Measurements from ENCODE around the gene FBN2. TPM values are rescaled to one million over a fixed set of nuclear protein-coding genes. Genes with fewer than 3 reads are reported as not detected.

Gene FBN2
- total RNA-seq, 2 donors from 2014 or later: 1.8 to 1.9 TPM

DNA sequence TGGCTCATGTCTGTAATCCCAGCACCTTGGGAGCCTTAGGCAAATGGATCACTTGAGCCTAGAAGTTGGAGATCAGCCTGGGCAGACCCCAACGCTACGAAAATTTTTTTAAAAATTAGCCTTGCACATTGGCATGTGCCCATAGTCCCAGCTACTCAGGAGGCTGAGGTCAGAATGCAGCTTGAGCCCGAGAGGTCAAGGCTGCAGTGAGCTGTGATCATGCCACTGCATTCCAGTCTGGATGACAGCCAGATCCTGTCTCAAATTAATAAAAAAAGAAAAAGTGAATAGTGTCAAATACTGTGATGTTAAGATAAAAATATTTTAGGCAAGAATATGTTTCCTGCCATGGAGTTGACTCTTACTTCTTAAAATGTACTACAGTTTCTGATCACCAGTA, 5.3 kb downstream of the FBN2 start:
- DNase-seq: no peak
- Histone ChIP-seq H3K36me3 (no peaks in the 10 kb centered on the region), H3K9ac (ENCODE audit: low read depth in 2 of 2, low read length in 2 of 2) (no peak overlapping the region), H3K27ac (no peak overlapping the region), H3K4me3 (no peak overlapping the region), H3K4me1 (no peaks in the 10 kb centered on the region), H3K27me3 (peaks cover 20% of the 10 kb centered on the region), H3K9me3 (no peaks in the 10 kb centered on the region)
- TF ChIP-seq CTCF (IDR thresholded peaks at IDR 0.05): no peak
- intact Hi-C loops (cut with DNase I): no loop called here

DNA sequence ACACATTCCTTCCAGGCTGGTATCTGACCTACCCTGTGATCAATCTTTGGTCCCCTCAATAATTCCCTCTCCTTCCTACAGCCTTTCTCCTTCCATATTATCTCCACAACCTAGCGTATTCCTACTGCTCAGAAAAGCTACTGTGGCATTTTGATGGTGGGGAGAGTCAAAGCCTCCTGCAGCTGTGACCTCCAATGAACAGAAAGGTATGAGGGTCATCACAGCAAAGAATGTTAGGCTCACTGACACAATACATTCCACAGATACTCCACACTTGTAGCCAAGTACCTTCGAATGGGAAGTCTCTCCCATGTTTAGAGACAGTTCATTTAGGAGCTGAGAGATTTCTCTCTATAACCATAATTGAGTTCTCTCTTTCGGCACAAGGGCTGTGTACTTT, 5.9 kb downstream of the FBN2 start:
- no peaks in the 10 kb centered on the region for H3K36me3 ChIP-seq
- H3K9ac ChIP-seq (ENCODE audit: low read depth in 2 of 2, low read length in 2 of 2): no peak overlapping the region
- TF ChIP-seq CTCF (IDR thresholded peaks at IDR 0.05): no peak
- no peak for DNase-seq
- no peak overlapping the region for H3K4me3 ChIP-seq
- intact Hi-C loops (cut with DNase I): no loop called here
- H3K4me1 ChIP-seq: no peaks in the 10 kb centered on the region
- H3K9me3 ChIP-seq: no peaks in the 10 kb centered on the region
- H3K27me3 ChIP-seq: peaks cover 15% of the 10 kb centered on the region
- H3K27ac ChIP-seq: no peak overlapping the region

DNA sequence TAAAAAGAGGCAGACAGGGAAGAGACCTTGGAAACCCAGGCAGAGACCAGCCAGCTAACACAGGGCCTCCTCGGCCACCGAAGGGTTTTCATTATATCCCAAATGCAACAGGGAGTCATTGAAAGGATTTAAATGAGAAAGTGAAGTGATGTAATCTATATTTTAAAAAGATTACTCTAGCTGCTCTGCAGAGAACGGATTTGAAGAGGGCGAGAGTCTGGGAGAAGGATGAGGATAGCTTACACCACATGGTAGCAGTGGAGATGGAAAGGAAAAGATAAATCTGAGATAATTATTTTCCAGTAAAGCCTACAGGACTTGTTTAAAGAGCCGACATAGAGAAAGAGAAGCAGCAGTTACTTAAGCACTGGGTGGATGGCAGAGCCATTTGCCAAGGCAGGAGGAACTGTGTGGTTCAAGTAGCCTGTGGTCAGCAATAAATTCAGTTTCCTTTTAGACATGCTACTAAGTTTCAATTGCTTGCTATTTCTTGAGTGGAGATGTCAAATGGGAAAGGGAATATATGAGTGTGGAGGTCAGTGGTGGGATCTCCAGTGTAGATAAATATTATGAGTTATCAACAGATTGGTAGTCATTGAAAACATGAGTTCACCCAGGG, 9.3 kb downstream of the FBN2 start:
- no peak for TF ChIP-seq CTCF (IDR thresholded peaks at IDR 0.05)
- no peak overlapping the region for H3K9ac ChIP-seq (ENCODE audit: low read depth in 2 of 2, low read length in 2 of 2)
- H3K27ac ChIP-seq: no peak overlapping the region
- no peaks in the 10 kb centered on the region for H3K4me1 ChIP-seq
- no peaks in the 10 kb centered on the region for H3K9me3 ChIP-seq
- no peaks in the 10 kb centered on the region for H3K27me3 ChIP-seq
- no peak for DNase-seq
- H3K36me3 ChIP-seq: no peaks in the 10 kb centered on the region
- H3K4me3 ChIP-seq: no peak overlapping the region
- intact Hi-C loops (cut with DNase I): no loop called here

GRCh38 chr5:128528126-128528525, 9.9 kb downstream of the FBN2 start:
- H3K4me1 ChIP-seq: no peaks in the 10 kb centered on the region
- TF ChIP-seq CTCF (IDR thresholded peaks at IDR 0.05): no peak
- no peaks in the 10 kb centered on the region for H3K36me3 ChIP-seq
- no peak overlapping the region for H3K9ac ChIP-seq (ENCODE audit: low read depth in 2 of 2, low read length in 2 of 2)
- H3K9me3 ChIP-seq: no peaks in the 10 kb centered on the region
- no peaks in the 10 kb centered on the region for H3K27me3 ChIP-seq
- DNase-seq: no peak
- H3K27ac ChIP-seq: no peak overlapping the region
- intact Hi-C loops (cut with DNase I): no loop called here
- no peak overlapping the region for H3K4me3 ChIP-seq

DNA sequence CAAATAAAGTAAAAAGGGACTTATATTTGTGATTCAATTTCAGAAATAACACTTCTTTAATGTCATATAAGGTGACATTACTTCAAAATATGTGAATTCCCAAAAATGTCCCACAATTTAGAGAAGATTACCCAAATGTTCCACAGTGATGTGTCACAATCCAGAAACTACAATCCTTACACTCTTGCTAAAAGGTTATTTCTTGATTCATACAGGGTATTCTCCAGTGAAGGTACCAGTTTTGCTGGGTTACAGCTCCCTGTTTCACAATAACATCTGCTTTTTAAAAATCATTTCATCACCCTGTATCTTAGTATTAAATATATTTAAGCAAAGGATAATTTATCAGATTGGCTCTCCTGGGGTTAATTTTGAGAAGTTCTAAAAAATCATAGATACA, 11.0 kb downstream of the FBN2 start:
- H3K36me3 ChIP-seq: no peaks in the 10 kb centered on the region
- no peak for TF ChIP-seq CTCF (IDR thresholded peaks at IDR 0.05)

More for the DNA sequence above, 11.0 kb downstream of the FBN2 start:
- DNase-seq: no peak
- no peak overlapping the region for H3K9ac ChIP-seq (ENCODE audit: low read depth in 2 of 2, low read length in 2 of 2)
- no peaks in the 10 kb centered on the region for H3K9me3 ChIP-seq
- intact Hi-C loops (cut with DNase I): no loop called here
- no peak overlapping the region for H3K27ac ChIP-seq
- no peak overlapping the region for H3K4me3 ChIP-seq
- no peaks in the 10 kb centered on the region for H3K4me1 ChIP-seq
- no peaks in the 10 kb centered on the region for H3K27me3 ChIP-seq

All from colonic mucosa (tissue), 4 donors.